ENCODE data around the gene HLCS. TPM values are rescaled to one million over a fixed set of nuclear protein-coding genes. Genes with fewer than 3 reads are reported as not detected.

The HLCS gene
- total RNA-seq, 1 donor from 2014 or later, result 14.8 TPM

DNA sequence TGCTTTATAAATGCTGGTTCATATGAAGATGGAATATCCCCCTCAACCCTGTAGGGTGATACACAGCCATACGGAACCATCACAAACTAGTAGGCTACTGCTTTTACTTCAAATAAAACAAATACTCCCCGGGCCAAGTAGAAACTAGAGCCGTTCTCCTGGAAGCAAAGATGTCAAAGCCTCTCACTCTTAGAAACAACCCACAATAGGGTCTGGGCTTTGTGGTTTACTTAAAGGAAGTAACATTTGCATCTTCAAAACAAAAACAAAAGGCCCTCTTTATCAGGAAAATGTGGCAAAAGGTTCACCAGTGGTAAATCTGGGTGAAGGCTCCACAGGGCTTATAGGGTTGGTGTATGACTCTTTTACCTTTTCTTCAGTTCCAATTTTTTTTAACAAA, 49.8 kb downstream of the HLCS start:
- Mint-ChIP-seq H3K9me3 (no peaks in the 10 kb centered on the region), H3K27ac (no peak overlapping the region), H3K27me3 (no peaks in the 10 kb centered on the region), H3K4me1 (ENCODE audit: unreplicated experiment) (peaks cover 13% of the 10 kb centered on the region), H3K4me3 (no peak overlapping the region), H3K36me3 (no peaks in the 10 kb centered on the region)
- no peak for DNase-seq (ENCODE audit: extremely low spot score, unreplicated experiment)
- TF ChIP-seq, protein P1, sequence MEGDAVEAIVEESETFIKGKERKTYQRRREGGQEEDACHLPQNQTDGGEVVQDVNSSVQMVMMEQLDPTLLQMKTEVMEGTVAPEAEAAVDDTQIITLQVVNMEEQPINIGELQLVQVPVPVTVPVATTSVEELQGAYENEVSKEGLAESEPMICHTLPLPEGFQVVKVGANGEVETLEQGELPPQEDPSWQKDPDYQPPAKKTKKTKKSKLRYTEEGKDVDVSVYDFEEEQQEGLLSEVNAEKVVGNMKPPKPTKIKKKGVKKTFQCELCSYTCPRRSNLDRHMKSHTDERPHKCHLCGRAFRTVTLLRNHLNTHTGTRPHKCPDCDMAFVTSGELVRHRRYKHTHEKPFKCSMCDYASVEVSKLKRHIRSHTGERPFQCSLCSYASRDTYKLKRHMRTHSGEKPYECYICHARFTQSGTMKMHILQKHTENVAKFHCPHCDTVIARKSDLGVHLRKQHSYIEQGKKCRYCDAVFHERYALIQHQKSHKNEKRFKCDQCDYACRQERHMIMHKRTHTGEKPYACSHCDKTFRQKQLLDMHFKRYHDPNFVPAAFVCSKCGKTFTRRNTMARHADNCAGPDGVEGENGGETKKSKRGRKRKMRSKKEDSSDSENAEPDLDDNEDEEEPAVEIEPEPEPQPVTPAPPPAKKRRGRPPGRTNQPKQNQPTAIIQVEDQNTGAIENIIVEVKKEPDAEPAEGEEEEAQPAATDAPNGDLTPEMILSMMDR (conservative IDR thresholded peaks at IDR 0.05), result no peak

DNA sequence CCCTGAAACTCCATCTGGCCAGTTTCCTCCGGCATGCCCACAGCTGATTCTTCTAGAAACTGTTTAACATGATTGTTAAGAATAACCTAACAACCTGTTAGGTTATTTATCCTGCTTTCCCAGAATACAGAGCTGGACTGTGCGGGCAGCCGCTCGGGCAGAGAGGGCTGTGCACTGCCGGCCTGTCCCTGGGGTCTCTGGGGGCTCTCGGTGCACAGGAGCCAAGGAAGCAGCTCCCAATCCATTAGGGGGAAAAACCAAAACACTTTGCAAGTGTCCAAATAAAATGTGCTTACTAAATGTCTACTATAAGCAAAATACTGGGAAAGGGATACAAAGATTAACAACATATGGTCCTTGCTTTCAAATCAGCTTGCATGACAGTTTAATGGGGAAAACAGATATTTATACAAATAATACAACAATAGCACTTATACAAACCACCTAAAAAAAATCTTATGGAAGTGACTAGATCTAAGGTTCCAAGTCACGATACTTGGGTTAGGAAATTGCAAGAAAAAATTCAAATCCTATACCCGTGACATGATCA, 50.7 kb downstream of the HLCS start:
- Mint-ChIP-seq H3K4me3 (no peak overlapping the region), H3K4me1 (ENCODE audit: unreplicated experiment) (peaks cover 13% of the 10 kb centered on the region), H3K27me3 (no peaks in the 10 kb centered on the region), H3K36me3 (no peaks in the 10 kb centered on the region), H3K27ac (no peak overlapping the region), H3K9me3 (no peaks in the 10 kb centered on the region)
- TF ChIP-seq, protein P1 (conservative IDR thresholded peaks at IDR 0.05), result no peak
- no peak for DNase-seq (ENCODE audit: extremely low spot score, unreplicated experiment)

DNA sequence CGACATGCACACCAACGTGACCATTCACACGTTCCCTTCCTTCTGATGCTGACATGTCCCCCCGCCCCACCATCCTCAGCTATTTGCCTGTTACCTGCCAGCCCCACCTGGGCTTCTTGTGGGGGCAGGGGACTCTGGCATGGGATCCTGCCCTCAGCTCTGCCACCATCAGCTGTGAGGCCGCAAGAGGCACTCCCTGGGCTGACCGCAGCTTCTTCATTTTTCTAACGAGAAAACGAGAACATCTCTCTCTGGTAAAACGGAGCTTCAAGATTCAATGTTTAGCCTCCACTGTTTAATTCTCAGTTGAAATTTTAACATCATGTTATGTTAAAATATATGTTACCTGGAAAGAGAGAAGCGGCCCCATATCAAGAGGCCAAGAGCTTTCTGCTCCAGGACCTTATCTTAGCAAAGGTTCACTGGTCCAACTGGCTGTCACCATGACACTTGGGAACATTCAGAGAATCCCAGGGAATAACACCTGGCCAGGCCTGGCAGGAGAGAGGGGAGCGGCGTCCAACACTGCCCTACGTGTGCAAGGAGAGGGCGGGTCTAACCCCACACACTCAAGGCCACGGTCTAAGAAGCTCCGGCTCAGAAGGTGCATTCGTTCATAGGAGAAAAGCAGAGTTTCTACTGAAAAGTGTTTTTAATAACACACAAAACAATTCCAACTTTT, 51.3 kb downstream of the HLCS start:
- H3K27ac Mint-ChIP-seq, result no peak overlapping the region
- DNase-seq (ENCODE audit: extremely low spot score, unreplicated experiment), result no peak

DNA sequence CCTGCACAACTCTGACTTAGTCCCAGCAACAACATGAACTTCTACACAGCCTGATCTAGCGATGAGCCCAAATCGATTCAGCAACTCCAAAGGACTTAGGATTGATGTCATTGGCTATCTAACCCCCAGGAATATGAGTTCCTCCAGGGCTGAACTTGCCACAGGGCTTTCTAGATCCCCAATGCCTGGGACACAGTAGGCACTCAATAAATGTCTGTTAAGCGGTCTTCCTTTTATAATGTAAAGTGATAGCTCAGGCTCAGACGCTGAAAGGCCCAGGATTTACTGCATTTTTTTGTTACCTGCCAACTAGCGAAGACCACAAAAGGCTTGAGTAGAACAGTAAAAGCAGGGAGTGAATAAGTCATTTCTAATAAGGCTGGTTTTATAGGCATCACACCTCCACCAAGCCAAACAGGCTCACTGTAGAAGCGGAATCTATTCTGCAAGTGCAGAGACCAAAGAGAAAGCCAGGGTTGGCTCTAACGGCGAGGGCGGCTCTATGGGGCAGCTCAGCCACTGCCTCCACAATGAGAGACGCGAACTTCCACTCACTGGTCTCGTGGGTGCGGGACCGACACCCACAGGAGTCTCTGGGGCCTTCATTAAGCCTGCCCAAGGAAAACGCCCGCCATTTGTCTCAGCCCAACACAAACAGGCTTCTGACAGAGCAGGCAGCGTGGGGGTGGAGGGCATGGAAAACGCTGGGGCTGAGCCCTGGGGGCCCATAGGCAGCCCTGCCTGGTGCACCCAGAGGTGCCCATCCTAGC, 52.0 kb downstream of the HLCS start:
- Mint-ChIP-seq H3K27me3 (no peaks in the 10 kb centered on the region), H3K27ac (no peak overlapping the region), H3K4me3 (no peak overlapping the region), H3K4me1 (ENCODE audit: unreplicated experiment) (peaks cover 19% of the 10 kb centered on the region), H3K36me3 (no peaks in the 10 kb centered on the region), H3K9me3 (no peaks in the 10 kb centered on the region)
- TF ChIP-seq, protein P1 (conservative IDR thresholded peaks at IDR 0.05), result no peak
- no peak for DNase-seq (ENCODE audit: extremely low spot score, unreplicated experiment)

More for the DNA sequence above, 51.3 kb downstream of the HLCS start:
- Mint-ChIP-seq H3K36me3 (no peaks in the 10 kb centered on the region), H3K27me3 (no peaks in the 10 kb centered on the region), H3K9me3 (no peaks in the 10 kb centered on the region), H3K4me1 (ENCODE audit: unreplicated experiment) (peaks cover 13% of the 10 kb centered on the region), H3K4me3 (no peak overlapping the region)
- TF ChIP-seq, protein P1 (conservative IDR thresholded peaks at IDR 0.05), result no peak

DNA sequence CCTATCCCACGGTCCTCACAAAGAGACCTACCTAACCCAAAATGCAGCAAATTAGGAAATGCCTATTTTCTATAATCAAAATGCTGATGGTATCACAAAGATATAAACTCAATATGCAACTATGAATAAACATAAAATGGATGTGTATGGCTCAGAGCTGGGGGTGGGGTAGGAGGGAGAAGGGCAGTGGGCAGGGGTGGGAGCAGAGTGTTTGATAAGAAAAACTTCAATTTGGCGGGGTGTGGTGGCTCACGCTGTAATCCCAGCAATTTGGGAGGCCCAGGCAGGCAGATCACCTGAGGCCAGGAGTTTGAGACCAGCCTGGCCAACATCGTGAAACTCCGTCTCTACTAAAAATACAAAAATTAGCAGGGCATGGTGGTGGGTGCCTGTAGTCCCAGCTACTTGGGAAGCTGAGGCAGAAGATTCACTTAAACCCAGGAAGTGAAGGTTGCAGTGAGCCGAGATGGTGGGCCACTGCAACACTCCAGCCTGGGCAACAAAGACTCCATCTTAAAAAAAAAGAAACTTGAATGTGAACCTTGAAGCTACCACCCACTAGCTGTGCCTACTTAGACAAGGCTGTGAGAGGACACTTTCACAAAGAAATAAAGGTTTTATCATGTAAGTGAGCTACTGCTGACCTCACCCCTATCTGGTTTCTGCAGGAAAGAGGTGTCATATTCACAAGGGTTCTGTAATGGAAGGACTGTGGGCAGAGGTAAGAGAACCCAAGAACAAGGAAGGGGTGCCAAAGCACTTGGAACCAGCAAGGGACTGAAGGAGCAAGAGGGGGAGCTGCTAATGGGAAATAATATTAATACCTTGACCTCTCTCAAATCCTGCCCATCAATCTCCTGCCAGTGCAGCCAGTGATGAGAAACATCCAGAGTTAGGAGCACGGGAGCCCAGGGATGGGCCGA, 53.0 kb downstream of the HLCS start:
- TF ChIP-seq, protein P1 (conservative IDR thresholded peaks at IDR 0.05), result no peak
- no peaks in the 10 kb centered on the region for H3K27me3 Mint-ChIP-seq
- H3K9me3 Mint-ChIP-seq, result no peaks in the 10 kb centered on the region
- H3K36me3 Mint-ChIP-seq, result no peaks in the 10 kb centered on the region
- no peak overlapping the region for H3K27ac Mint-ChIP-seq
- H3K4me1 Mint-ChIP-seq (ENCODE audit: unreplicated experiment), result peaks cover 16% of the 10 kb centered on the region
- H3K4me3 Mint-ChIP-seq, result no peak overlapping the region
- no peak for DNase-seq (ENCODE audit: extremely low spot score, unreplicated experiment)

All from type B pancreatic cell (in vitro differentiated cells).